Smooth muscle cell (in vitro differentiated cells): Measurements from ENCODE around the gene ITGA11. TPM values are rescaled to one million over a fixed set of nuclear protein-coding genes. Genes with fewer than 3 reads are reported as not detected.

Experiments
- DNase-seq: peaks from one replicate; lab custom pipeline; 2025; ENCODE audit not compliant: unreplicated experiment; lab: John Stamatoyannopoulos, UW
- H2AFZ ChIP-seq: fragments of 200-600 bp; sonication (generic); 2 replicates; pipeline ENCODE4 v1.6.0; 2016; ENCODE audit warnings: antibody characterized with exemption, low read depth, mild to moderate bottlenecking
- H3F3A ChIP-seq: fragments of 200-600 bp; sonication (generic); 2 replicates; pipeline ENCODE4 v1.6.0; 2017; ENCODE audit warnings: antibody characterized with exemption, low read depth
- H3K27ac ChIP-seq: fragments of 200-600 bp; sonication (generic); 2 replicates; pipeline ENCODE4 v1.5.1; 2016; ENCODE audit warnings: low read depth, mild to moderate bottlenecking
- H3K27me3 ChIP-seq: fragments of 200-600 bp; sonication (generic); 2 replicates; pipeline ENCODE4 v1.6.1; 2016; ENCODE audit warnings: low read depth, mild to moderate bottlenecking
- H3K36me3 ChIP-seq: fragments of 200-600 bp; sonication (generic); 2 replicates; pipeline ENCODE4 v1.5.1; 2016; ENCODE audit warnings: low read depth
- H3K4me1 ChIP-seq: fragments of 200-600 bp; sonication (generic); 2 replicates; pipeline ENCODE4 v1.5.1; 2016; ENCODE audit warnings: low read depth
- H3K4me2 ChIP-seq: fragments of 200-600 bp; sonication (generic); 2 replicates; pipeline ENCODE4 v1.6.0; 2016; ENCODE audit warnings: mild to moderate bottlenecking
- H3K4me3 ChIP-seq: fragments of 200-600 bp; sonication (generic); 2 replicates; pipeline ENCODE4 v1.5.1; 2016; ENCODE audit warnings: mild to moderate bottlenecking
- H3K79me2 ChIP-seq: fragments of 200-600 bp; sonication (generic); 2 replicates; pipeline ENCODE4 v1.6.0; 2016; ENCODE audit warnings: low read depth, mild to moderate bottlenecking
- H3K9ac ChIP-seq: fragments of 200-600 bp; sonication (generic); 2 replicates; pipeline ENCODE4 v1.6.0; 2016; ENCODE audit warnings: low read depth
- H3K9me3 ChIP-seq: fragments of 200-600 bp; sonication (generic); replicated peaks from 2 replicates; pipeline ENCODE4 v1.5.1; 2016; ENCODE audit warnings: low read depth
- H4K20me1 ChIP-seq: fragments of 200-600 bp; sonication (generic); 2 replicates; pipeline ENCODE4 v1.6.0; 2016; ENCODE audit warnings: low read depth
- CTCF ChIP-seq: fragments of 200-600 bp; sonication (generic); IDR thresholded peaks from 2 replicates; pipeline ENCODE4 v1.5.1; 2017; ENCODE audit warnings: borderline replicate concordance, mild to moderate bottlenecking, antibody characterized with exemption; ENCODE audit not compliant: insufficient read depth, poor library complexity, severe bottlenecking
- WGBS: methylation state at CpG from one replicate; pipeline ENCODE4 v1.1.7; 2016; ENCODE audit warnings: low lambda C conversion rate; 5-methylcytosine and 5-hydroxymethylcytosine counted together
- polyA plus RNA-seq: library from polyadenylated mRNA; unstranded; fragments of >200 nt; fragmentation: Nextera tagmentation; extraction: Ambion mirVana; gene quantifications from 2 replicates; pipeline ENCODE4 v1.2.1, GENCODE V29; 2016
- total RNA-seq: library from RNA; depleted of rRNA; stranded (reverse); fragments of >200 nt; gene quantifications from 2 replicates; pipeline ENCODE4 v1.2.3, GENCODE V29; 2014

Gene ITGA11
- total and polyA plus RNA-seq, 2 experiments from 2014 or later = 87.8 to 133 TPM

- Histone ChIP-seq H3F3A (peaks cover 8% of the 10 kb centered on the region), H3K4me1 (no peaks in the 10 kb centered on the region), H2AFZ (no peak overlapping the region), H3K79me2 (no peaks in the 10 kb centered on the region), H3K27me3 (no peaks in the 10 kb centered on the region), H3K9ac (peak overlapping the region; percentile 91), H3K36me3 (no peaks in the 10 kb centered on the region), H3K9me3 (no peaks in the 10 kb centered on the region), H3K4me3 (no peak overlapping the region), H3K4me2 (peak overlapping the region; percentile 55), H4K20me1 (no peaks in the 10 kb centered on the region), H3K27ac (peak overlapping the region; percentile 99)
- no peak for TF ChIP-seq CTCF
- WGBS = 33% methylated on average over 4 of the region's 4 CpGs
- no peak for DNase-seq
Observed at GRCh38 chr15:68479870-68480269, 47.9 kb upstream of the ITGA11 start.

- no peak for TF ChIP-seq CTCF
- Histone ChIP-seq H3K4me3 (no peak overlapping the region), H3K9me3 (no peaks in the 10 kb centered on the region), H3K27ac (peak overlapping the region; percentile 99), H3F3A (peaks cover 8% of the 10 kb centered on the region), H2AFZ (no peak overlapping the region), H3K27me3 (no peaks in the 10 kb centered on the region), H3K79me2 (no peaks in the 10 kb centered on the region), H3K4me1 (no peaks in the 10 kb centered on the region), H3K9ac (peak overlapping the region; percentile 91), H4K20me1 (no peaks in the 10 kb centered on the region), H3K4me2 (peak overlapping the region; percentile 55), H3K36me3 (no peaks in the 10 kb centered on the region)
- no peak for DNase-seq
- 14% methylated on average over 12 of the region's 12 CpGs for WGBS
Observed at GRCh38 chr15:68479406-68479805, 47.4 kb upstream of the ITGA11 start.

GRCh38 chr15:68478853-68479252, 46.9 kb upstream of the ITGA11 start:
- DNase-seq = no peak
- peak overlapping the region; percentile 91 for H3K9ac ChIP-seq
- H3K36me3 ChIP-seq = no peaks in the 10 kb centered on the region
- no peak for TF ChIP-seq CTCF
- no peaks in the 10 kb centered on the region for H3K27me3 ChIP-seq
- H3K79me2 ChIP-seq = no peaks in the 10 kb centered on the region
- H3K4me1 ChIP-seq = no peaks in the 10 kb centered on the region
- H4K20me1 ChIP-seq = no peaks in the 10 kb centered on the region
- H2AFZ ChIP-seq = no peak overlapping the region
- 85% methylated on average over 4 of the region's 4 CpGs for WGBS
- H3K27ac ChIP-seq = peak overlapping the region; percentile 99
- H3K4me3 ChIP-seq = no peak overlapping the region
- peak overlapping the region; percentile 42 for H3K4me2 ChIP-seq
- peaks cover 8% of the 10 kb centered on the region for H3F3A ChIP-seq
- H3K9me3 ChIP-seq = no peaks in the 10 kb centered on the region

- H3K79me2 ChIP-seq = no peaks in the 10 kb centered on the region
- H4K20me1 ChIP-seq = no peaks in the 10 kb centered on the region
- H3K27ac ChIP-seq = no peak overlapping the region
- no peak for TF ChIP-seq CTCF
- no peak for DNase-seq
- no peaks in the 10 kb centered on the region for H3K36me3 ChIP-seq
- no peaks in the 10 kb centered on the region for H3K9me3 ChIP-seq
- no peak overlapping the region for H3K4me2 ChIP-seq
- no peaks in the 10 kb centered on the region for H3K27me3 ChIP-seq
- no peak overlapping the region for H3K4me3 ChIP-seq
- no peak overlapping the region for H2AFZ ChIP-seq
- no peak overlapping the region for H3K9ac ChIP-seq
- no peaks in the 10 kb centered on the region for H3K4me1 ChIP-seq
- peaks cover 8% of the 10 kb centered on the region for H3F3A ChIP-seq
Observed at GRCh38 chr15:68475449-68475848, 43.5 kb upstream of the ITGA11 start.
